Activated naive CD8-positive, alpha-beta T cell treated with anti-CD3 and anti-CD28 coated beads, Interleukin-2, amount 50 U/mL, for 24 hours (primary cell): ENCODE measurements around the gene PMS2.
A peak's percentile ranks its signal among the peaks of the same experiment; 100 is the strongest.
"Not testable (repeated sequence)": the region's sequence is repeated elsewhere in the genome, so short reads cannot be mapped to it uniquely, and the experiment has no call there.

Source experiments
- ATAC-seq: fragments of 150-1000 bp; cut with Tn5 transposase; one replicate; pipeline ENCODE4 v1.10.0; 2021
- DNase-seq: peaks from one replicate; pipeline ENCODE4 v3.0.0; 2021
- H3K27ac Mint-ChIP-seq: one replicate; pipeline ENCODE4 v1.8.0; 2021; ENCODE audit warnings: mild to moderate bottlenecking, mixed read lengths
- H3K27me3 Mint-ChIP-seq: one replicate; pipeline ENCODE4 v1.8.0; 2021; ENCODE audit warnings: mixed read lengths
- H3K36me3 Mint-ChIP-seq: one replicate; pipeline ENCODE4 v1.8.0; 2021; ENCODE audit warnings: low read depth, mixed read lengths
- H3K4me1 Mint-ChIP-seq: one replicate; pipeline ENCODE4 v1.8.0; 2021; ENCODE audit warnings: mixed read lengths
- H3K4me3 Mint-ChIP-seq: one replicate; pipeline ENCODE4 v1.8.0; 2021; ENCODE audit warnings: mild to moderate bottlenecking, moderate library complexity, mixed read lengths
- H3K9me3 Mint-ChIP-seq: one replicate; pipeline ENCODE4 v1.8.0; 2021; ENCODE audit warnings: mixed read lengths

Gene PMS2

DNA sequence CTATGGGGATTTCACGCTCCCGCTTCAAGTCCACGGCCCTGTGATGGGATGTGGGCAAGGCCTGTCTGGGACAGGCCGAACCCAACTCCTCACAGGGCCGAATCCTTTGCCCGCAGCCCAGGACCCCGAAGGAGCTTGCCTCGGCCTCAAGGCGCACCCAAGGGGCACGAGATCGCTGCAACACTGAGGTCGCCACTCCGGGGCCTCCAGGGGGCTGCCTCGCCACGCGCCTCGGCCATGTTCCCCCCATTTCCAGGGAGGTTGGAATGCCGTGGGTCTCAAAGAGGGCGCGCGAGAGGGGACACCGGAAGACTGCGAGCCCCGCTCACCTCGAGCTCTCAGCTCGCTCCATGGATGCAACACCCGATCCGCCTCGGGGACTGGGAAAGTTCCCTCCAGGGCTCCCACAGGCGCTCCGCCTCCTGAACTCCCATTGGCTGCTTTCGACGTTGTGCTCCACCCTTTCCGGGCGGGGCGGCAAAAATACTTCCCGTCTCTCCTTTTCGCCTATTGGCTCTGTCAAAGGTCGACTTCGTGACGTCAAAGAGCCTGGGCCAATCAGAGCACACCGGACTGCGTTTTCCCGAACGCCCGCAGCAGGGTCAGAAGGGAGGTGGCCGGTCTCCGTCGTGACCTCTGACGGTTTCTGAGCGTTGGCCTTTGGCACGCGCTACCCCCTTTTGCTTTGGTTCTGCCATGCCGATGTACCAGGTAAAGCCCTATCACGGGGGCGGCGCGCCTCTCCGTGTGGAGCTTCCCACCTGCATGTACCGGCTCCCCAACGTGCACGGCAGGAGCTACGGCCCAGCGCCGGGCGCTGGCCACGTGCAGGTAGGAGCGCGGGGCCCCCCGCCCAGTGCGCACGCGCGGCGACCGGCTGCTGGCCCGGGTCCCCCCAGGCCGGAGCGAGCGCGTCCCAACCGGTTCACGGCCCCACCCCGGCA lies at the start of gene PMS2, which contains the start of gene AIMP2:
Gene PMS2 (minus strand): TSS at position 382 of the 944 bp plus-strand sequence. CDS start 30 bp downstream, at position 352.
Gene AIMP2 (plus strand): TSS at position 605 of the 944 bp plus-strand sequence. CDS start 92 bp downstream, at position 697.
- H3K27me3 Mint-ChIP-seq, result no peaks in the 10 kb centered on the region
- peaks cover 42% of the 10 kb centered on the region for H3K4me1 Mint-ChIP-seq
- H3K27ac Mint-ChIP-seq, result peak within 1 kb of the TSS; percentile 94
- H3K4me3 Mint-ChIP-seq, result peak within 1 kb of the TSS; percentile 87
- peak; percentile 97 for DNase-seq
- ATAC-seq, result peak; percentile 95
- H3K9me3 Mint-ChIP-seq, result no peaks in the 10 kb centered on the region
- H3K36me3 Mint-ChIP-seq, result peaks cover 29% of the 10 kb centered on the region

GRCh38 chr7:6057316-6058129 lies 48.7 kb upstream of the PMS2 start:
- Mint-ChIP-seq H3K27me3 (no peaks in the 10 kb centered on the region), H3K36me3 (peaks cover 17% of the 10 kb centered on the region), H3K27ac (peak overlapping the region; percentile 99), H3K9me3 (no peaks in the 10 kb centered on the region), H3K4me1 (peaks cover 28% of the 10 kb centered on the region), H3K4me3 (peak overlapping the region; percentile 99)
- ATAC-seq (no peak), DNase-seq (no peak)

GRCh38 chr7:6056616-6057015 lies 47.8 kb upstream of the PMS2 start:
- peaks cover 28% of the 10 kb centered on the region for H3K4me1 Mint-ChIP-seq
- no peak overlapping the region for H3K4me3 Mint-ChIP-seq
- no peak overlapping the region for H3K27ac Mint-ChIP-seq
- no peaks in the 10 kb centered on the region for H3K9me3 Mint-ChIP-seq
- no peak for DNase-seq
- peaks cover 18% of the 10 kb centered on the region for H3K36me3 Mint-ChIP-seq
- ATAC-seq, result no peak
- H3K27me3 Mint-ChIP-seq, result no peaks in the 10 kb centered on the region

GRCh38 chr7:6051185-6051584 lies 42.3 kb upstream of the PMS2 start:
- H3K9me3 Mint-ChIP-seq, H3K4me3 Mint-ChIP-seq: not testable (repeated sequence)
- peaks cover 30% of the 10 kb centered on the region for H3K36me3 Mint-ChIP-seq

DNA sequence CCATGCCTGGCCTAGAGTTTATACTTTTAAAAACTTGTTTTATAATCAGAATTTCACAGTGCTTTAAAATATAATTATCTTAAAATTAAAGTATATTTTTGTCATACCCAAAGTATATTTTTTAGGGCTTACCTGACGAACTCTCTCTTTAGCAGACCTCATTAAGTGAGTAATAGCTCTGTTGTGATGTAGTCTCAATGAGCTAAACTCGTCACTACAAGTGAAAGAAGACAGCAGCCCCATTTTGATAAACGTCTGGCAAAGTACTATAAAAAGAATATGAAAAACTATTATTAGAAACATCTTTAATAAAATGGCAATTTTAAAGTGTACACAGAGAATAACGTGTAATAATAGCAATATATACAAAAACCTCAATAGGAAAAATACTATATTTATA lies 40.9 kb upstream of the PMS2 start:
- Mint-ChIP-seq H3K36me3 (peaks cover 33% of the 10 kb centered on the region), H3K27me3 (no peaks in the 10 kb centered on the region), H3K9me3 (no peaks in the 10 kb centered on the region), H3K27ac (no peak overlapping the region), H3K4me1 (peaks cover 2% of the 10 kb centered on the region), H3K4me3 (no peak overlapping the region)
- ATAC-seq, result no peak
- DNase-seq, result no peak

More at GRCh38 chr7:6051185-6051584, 42.3 kb upstream of the PMS2 start:
- not testable (repeated sequence) for H3K27ac Mint-ChIP-seq, DNase-seq, H3K4me1 Mint-ChIP-seq, H3K27me3 Mint-ChIP-seq, ATAC-seq

DNA sequence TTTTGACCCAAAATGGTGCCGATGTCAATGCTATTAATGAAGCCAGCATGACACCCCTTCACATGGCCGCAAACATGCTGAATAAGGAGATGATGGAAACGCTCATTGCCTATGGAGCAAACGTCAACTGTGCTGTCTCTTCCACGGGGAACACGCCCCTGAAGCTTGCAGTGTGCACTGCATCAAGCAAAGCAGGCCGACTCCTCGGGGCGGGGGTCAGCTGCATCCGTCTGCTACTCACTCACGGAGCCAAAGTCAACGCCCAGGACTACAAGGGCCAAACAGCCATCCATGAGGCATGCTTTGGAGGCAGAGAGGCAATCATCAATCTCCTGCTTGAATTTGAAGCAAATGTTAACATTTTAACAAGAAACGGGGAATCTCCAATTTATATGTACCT lies 26.8 kb upstream of the PMS2 start:
- Mint-ChIP-seq H3K27ac (no peak overlapping the region), H3K27me3 (no peaks in the 10 kb centered on the region), H3K4me1 (peaks cover 5% of the 10 kb centered on the region), H3K36me3 (peaks cover 48% of the 10 kb centered on the region), H3K9me3 (no peaks in the 10 kb centered on the region), H3K4me3 (no peak overlapping the region)
- no peak for DNase-seq
- ATAC-seq, result no peak

- Mint-ChIP-seq H3K9me3 (no peaks in the 10 kb centered on the region), H3K27me3 (no peaks in the 10 kb centered on the region), H3K36me3 (peaks cover 44% of the 10 kb centered on the region), H3K4me3 (no peak overlapping the region), H3K27ac (no peak overlapping the region), H3K4me1 (peaks cover 5% of the 10 kb centered on the region)
- DNase-seq (no peak), ATAC-seq (no peak)
These were observed 26.3 kb upstream of the PMS2 start for GRCh38 chr7:6035165-6035564.

GRCh38 chr7:6032641-6033040 lies 23.8 kb upstream of the PMS2 start:
- H3K27ac Mint-ChIP-seq, result no peak overlapping the region
- no peak overlapping the region for H3K4me3 Mint-ChIP-seq
- no peaks in the 10 kb centered on the region for H3K9me3 Mint-ChIP-seq
- no peaks in the 10 kb centered on the region for H3K27me3 Mint-ChIP-seq
- peaks cover 47% of the 10 kb centered on the region for H3K36me3 Mint-ChIP-seq
- H3K4me1 Mint-ChIP-seq, result peaks cover 8% of the 10 kb centered on the region
- DNase-seq (no peak), ATAC-seq (no peak)

DNA sequence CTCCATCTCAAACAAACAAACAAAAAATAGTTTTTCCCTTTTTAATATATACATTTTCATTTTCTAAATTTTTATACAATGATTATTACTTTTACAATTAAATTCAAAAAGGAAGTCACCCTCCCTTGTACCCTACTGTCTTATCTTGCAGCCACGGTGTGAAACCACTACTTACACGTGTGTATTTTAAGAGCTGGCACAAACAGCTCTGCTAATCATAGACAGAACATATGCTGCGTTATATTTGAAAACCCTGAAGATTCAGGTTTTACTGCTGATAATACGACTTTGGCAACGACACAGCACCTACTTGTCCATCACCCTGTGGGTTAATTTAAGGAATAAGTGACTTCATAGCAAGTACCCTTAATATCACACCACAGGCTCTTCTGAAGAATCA lies 23.3 kb upstream of the PMS2 start:
- no peaks in the 10 kb centered on the region for H3K9me3 Mint-ChIP-seq
- H3K4me3 Mint-ChIP-seq, result no peak overlapping the region
- no peak for ATAC-seq
- H3K27me3 Mint-ChIP-seq, result no peaks in the 10 kb centered on the region
- no peak for DNase-seq
- peaks cover 13% of the 10 kb centered on the region for H3K4me1 Mint-ChIP-seq
- H3K27ac Mint-ChIP-seq, result no peak overlapping the region
- H3K36me3 Mint-ChIP-seq, result peaks cover 49% of the 10 kb centered on the region

GRCh38 chr7:6031567-6031966 lies 22.7 kb upstream of the PMS2 start:
- ATAC-seq, result no peak
- DNase-seq, result no peak
- peak overlapping the region; percentile 56 for H3K27ac Mint-ChIP-seq
- no peaks in the 10 kb centered on the region for H3K27me3 Mint-ChIP-seq
- H3K4me3 Mint-ChIP-seq, result no peak overlapping the region
- H3K4me1 Mint-ChIP-seq, result peaks cover 19% of the 10 kb centered on the region
- peaks cover 47% of the 10 kb centered on the region for H3K36me3 Mint-ChIP-seq
- H3K9me3 Mint-ChIP-seq, result no peaks in the 10 kb centered on the region

- Mint-ChIP-seq H3K4me3 (no peak within 1 kb of the TSS), H3K27me3 (no peaks in the 10 kb centered on the region), H3K4me1 (peaks cover 24% of the 10 kb centered on the region), H3K9me3 (no peaks in the 10 kb centered on the region), H3K36me3 (peaks cover 46% of the 10 kb centered on the region), H3K27ac (peak within 1 kb of the TSS; percentile 56)
- DNase-seq (no peak), ATAC-seq (no peak)
These were observed 22.1 kb upstream of the PMS2 start, which contains the start of gene ANKRD61 for GRCh38 chr7:6030988-6031387. Gene ANKRD61, plus strand, starts transcription at chr7:6031376. Its CDS starts 0 bp downstream, at chr7:6031376.

- no peak overlapping the region for H3K4me3 Mint-ChIP-seq
- no peaks in the 10 kb centered on the region for H3K27me3 Mint-ChIP-seq
- ATAC-seq (no peak), DNase-seq (no peak)
- H3K36me3 Mint-ChIP-seq, result peaks cover 49% of the 10 kb centered on the region
- H3K27ac Mint-ChIP-seq, result peak overlapping the region; percentile 86
- peaks cover 28% of the 10 kb centered on the region for H3K4me1 Mint-ChIP-seq
- H3K9me3 Mint-ChIP-seq, result no peaks in the 10 kb centered on the region
These were observed 19.7 kb upstream of the PMS2 start for GRCh38 chr7:6028563-6028962.

- H3K4me1 Mint-ChIP-seq, result peaks cover 28% of the 10 kb centered on the region
- ATAC-seq, result no peak
- no peak overlapping the region for H3K4me3 Mint-ChIP-seq
- no peaks in the 10 kb centered on the region for H3K9me3 Mint-ChIP-seq
- DNase-seq, result no peak
- H3K36me3 Mint-ChIP-seq, result peaks cover 51% of the 10 kb centered on the region
- H3K27ac Mint-ChIP-seq, result peak overlapping the region; percentile 86
- H3K27me3 Mint-ChIP-seq, result no peaks in the 10 kb centered on the region
These were observed 19.0 kb upstream of the PMS2 start for GRCh38 chr7:6027806-6028365.

DNA sequence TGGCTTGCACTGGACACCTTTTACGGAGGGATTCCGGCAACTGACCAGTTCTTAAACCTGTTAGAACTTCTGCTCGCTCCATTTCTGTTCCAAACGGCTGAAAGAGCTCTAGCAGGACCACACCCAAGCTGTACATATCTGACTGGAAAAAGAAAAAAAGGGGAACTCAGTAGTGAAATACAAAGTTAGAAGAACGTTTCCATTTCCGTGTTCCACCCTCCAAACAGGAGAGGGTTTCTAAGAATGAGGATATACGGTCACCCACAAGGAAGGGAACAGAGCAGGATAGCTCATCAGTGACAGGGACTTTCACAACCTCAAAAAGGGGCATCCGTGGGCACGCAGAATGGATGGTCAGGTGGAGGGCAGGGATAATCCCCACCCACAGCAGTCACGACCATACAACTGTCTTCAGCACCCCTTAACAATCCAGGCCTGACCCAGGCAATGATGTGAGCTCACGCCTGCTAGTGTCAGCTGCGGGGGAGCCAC lies 18.0 kb upstream of the PMS2 start:
- peaks cover 24% of the 10 kb centered on the region for H3K4me1 Mint-ChIP-seq
- peak; percentile 10 for DNase-seq
- peak; percentile 65 for ATAC-seq
- H3K4me3 Mint-ChIP-seq, result peak overlapping the region; percentile 64
- peak overlapping the region; percentile 86 for H3K27ac Mint-ChIP-seq
- no peaks in the 10 kb centered on the region for H3K9me3 Mint-ChIP-seq
- peaks cover 55% of the 10 kb centered on the region for H3K36me3 Mint-ChIP-seq
- H3K27me3 Mint-ChIP-seq, result no peaks in the 10 kb centered on the region
